Stimulated activated memory B cell treated with anti-CD40 and anti-IgM and Interleukin-4, amounts not matched to agents 10 μg/mL and 1 μg/mL and 100 μg/mL, for 72 hours (primary cell): ENCODE results near the gene CBX6.

Experiments used
- ATAC-seq: fragments of 150-1000 bp; cut with Tn5 transposase; 2 replicates; pipeline ENCODE4 v1.10.0; 2021
- H3K27ac Mint-ChIP-seq: one replicate; pipeline ENCODE4 v1.8.0; 2022; ENCODE audit warnings: mild to moderate bottlenecking, mixed read lengths
- H3K27me3 Mint-ChIP-seq: one replicate; pipeline ENCODE4 v1.8.0; 2022; ENCODE audit warnings: mixed read lengths
- H3K36me3 Mint-ChIP-seq: one replicate; pipeline ENCODE4 v1.8.0; 2022; ENCODE audit warnings: mixed read lengths
- H3K4me1 Mint-ChIP-seq: one replicate; pipeline ENCODE4 v1.8.0; 2022; ENCODE audit warnings: mixed read lengths
- H3K4me3 Mint-ChIP-seq: one replicate; pipeline ENCODE4 v1.8.0; 2022; ENCODE audit warnings: mild to moderate bottlenecking, moderate library complexity, mixed read lengths
- H3K9me3 Mint-ChIP-seq: one replicate; pipeline ENCODE4 v1.8.0; 2022; ENCODE audit warnings: mixed read lengths

CBX6 gene

DNA sequence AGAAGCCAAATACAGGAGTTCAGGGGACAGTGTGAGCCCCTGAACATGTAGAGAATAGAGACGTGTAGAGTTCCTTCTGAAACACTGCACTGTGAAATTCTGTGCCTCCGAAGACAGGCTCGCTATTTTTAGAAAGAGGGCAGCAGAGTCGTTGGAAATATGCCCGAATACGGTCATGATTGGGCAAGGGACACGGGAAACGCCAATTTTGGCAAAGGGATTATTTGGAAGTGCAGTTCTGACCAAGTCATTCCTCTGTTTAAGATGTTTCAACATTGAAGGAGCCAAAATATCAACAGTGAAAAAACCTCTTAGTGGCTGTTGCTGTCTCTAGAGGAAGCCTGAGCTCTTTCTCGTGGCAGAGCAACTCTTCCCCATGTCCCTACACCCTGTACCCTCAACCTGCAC lies 9.5 kb upstream of the CBX6 start:
- H3K9me3 Mint-ChIP-seq = no peaks in the 10 kb centered on the region
- no peak overlapping the region for H3K4me3 Mint-ChIP-seq
- no peak overlapping the region for H3K27ac Mint-ChIP-seq
- H3K27me3 Mint-ChIP-seq = peaks cover 20% of the 10 kb centered on the region
- peaks cover 26% of the 10 kb centered on the region for H3K4me1 Mint-ChIP-seq
- no peak for ATAC-seq
- H3K36me3 Mint-ChIP-seq = no peaks in the 10 kb centered on the region

GRCh38 chr22:38879961-38880360 lies 7.9 kb upstream of the CBX6 start:
- peaks cover 20% of the 10 kb centered on the region for H3K27me3 Mint-ChIP-seq
- H3K4me1 Mint-ChIP-seq = peaks cover 23% of the 10 kb centered on the region
- H3K4me3 Mint-ChIP-seq = no peak overlapping the region
- no peaks in the 10 kb centered on the region for H3K9me3 Mint-ChIP-seq
- no peaks in the 10 kb centered on the region for H3K36me3 Mint-ChIP-seq
- ATAC-seq = no peak
- no peak overlapping the region for H3K27ac Mint-ChIP-seq

GRCh38 chr22:38879108-38879729 lies 7.2 kb upstream of the CBX6 start:
- H3K4me1 Mint-ChIP-seq = peaks cover 30% of the 10 kb centered on the region
- no peaks in the 10 kb centered on the region for H3K9me3 Mint-ChIP-seq
- H3K4me3 Mint-ChIP-seq = no peak overlapping the region
- H3K36me3 Mint-ChIP-seq = no peaks in the 10 kb centered on the region
- H3K27ac Mint-ChIP-seq = no peak overlapping the region
- ATAC-seq = no peak
- peaks cover 20% of the 10 kb centered on the region for H3K27me3 Mint-ChIP-seq

DNA sequence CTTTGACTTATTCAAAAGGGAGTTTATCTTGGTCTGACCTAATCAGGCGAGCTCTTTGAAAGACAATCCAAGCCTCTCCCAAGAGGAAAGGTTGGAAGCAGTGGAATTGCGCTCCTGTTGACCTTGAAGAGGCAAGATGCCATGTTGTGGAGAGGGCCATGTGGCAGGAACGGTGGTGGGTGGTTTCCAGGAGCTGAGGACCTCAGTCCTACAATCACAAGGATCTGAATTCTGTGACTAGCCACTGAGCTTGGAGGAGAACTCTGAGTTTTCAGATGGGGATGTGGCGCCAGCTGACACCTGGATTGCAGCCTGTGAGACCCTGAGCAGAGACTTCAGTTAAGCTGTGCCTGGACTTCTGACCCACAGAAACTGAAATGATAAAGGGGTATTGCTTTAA lies 6.0 kb upstream of the CBX6 start:
- Mint-ChIP-seq H3K27ac (no peak overlapping the region), H3K4me1 (peaks cover 37% of the 10 kb centered on the region), H3K36me3 (no peaks in the 10 kb centered on the region), H3K4me3 (no peak overlapping the region), H3K9me3 (no peaks in the 10 kb centered on the region), H3K27me3 (peaks cover 11% of the 10 kb centered on the region)
- ATAC-seq = no peak

GRCh38 chr22:38874529-38875222 lies 2.7 kb upstream of the CBX6 start:
- Mint-ChIP-seq H3K36me3 (peaks cover 12% of the 10 kb centered on the region), H3K27ac (peak overlapping the region; percentile 93), H3K27me3 (no peaks in the 10 kb centered on the region), H3K4me1 (peaks cover 43% of the 10 kb centered on the region), H3K9me3 (no peaks in the 10 kb centered on the region), H3K4me3 (no peak overlapping the region)
- ATAC-seq = no peak

DNA sequence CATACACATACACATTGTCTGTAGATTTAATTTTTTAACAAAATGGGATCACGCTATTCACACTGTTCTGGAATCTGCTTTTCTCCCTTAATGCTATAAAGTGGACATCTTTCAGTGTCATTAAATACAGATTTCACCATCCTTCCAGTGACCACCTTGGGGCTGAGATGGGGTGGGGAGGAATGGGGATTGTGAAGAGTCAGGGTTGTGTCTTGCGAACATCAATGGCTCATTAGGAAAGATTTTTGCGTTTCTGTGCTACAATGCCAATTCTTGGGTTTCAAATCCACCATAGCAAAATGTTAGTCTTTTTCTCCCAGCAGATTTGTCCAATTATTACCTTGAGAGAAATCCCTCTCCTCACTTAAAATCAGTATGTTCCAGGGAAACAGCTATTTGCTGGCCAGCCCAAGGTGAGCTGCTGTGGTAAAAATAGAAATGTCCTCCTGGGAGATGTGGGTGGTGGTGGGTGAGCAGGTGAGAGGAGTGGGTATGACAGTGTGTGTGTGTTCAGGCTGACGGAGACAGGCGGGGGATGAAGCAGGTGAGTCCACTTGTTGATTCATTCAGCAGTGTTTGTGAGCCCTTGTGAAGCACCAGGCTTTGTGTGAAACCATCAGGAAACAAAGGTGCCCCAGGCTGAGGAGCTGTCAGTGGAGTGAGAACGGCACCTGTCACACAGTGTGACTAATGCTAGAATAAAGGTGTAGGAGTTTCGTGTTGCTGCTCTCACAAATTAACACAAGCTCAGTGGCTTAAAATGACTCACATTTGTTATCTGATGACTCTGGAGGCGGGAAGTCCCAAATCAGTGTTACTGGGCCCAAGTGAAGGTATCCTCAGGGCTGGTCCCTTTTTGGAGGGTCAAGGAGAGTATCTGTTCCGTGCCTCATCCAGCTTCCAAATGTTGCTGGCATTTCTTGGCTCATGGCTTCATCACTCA lies 1.7 kb upstream of the CBX6 start:
- peaks cover 51% of the 10 kb centered on the region for H3K4me1 Mint-ChIP-seq
- peak; percentile 17 for ATAC-seq

DNA sequence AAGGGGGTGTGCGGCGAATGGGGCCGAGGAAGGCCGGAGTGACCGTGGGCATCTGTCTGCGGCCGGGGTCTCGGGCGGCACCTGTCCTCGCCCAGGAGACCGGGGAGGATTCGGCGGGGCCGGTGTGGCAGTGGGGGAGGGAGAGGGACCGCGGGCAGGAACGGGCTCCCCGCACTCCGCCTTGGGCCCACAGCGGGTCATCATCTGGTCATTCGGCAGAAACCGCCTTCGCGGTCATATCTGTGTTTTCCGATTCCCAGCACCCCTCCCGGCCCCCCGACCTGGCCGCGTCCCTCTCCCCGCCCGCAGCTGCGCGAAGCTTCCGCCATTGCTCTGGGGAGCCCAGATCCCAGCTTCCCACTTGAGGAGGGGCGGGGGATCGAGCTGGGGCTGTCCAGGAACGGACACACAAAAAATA lies 824 bp upstream of the CBX6 start:
- Mint-ChIP-seq H3K4me1 (peaks cover 60% of the 10 kb centered on the region), H3K9me3 (no peaks in the 10 kb centered on the region), H3K27me3 (no peaks in the 10 kb centered on the region), H3K27ac (peak overlapping the region; percentile 93), H3K36me3 (peaks cover 23% of the 10 kb centered on the region), H3K4me3 (peak overlapping the region; percentile 98)
- no peak for ATAC-seq

More for the DNA sequence above, 1.7 kb upstream of the CBX6 start:
- Mint-ChIP-seq H3K36me3 (peaks cover 14% of the 10 kb centered on the region), H3K4me3 (peak overlapping the region; percentile 98), H3K27ac (peak overlapping the region; percentile 93), H3K9me3 (no peaks in the 10 kb centered on the region), H3K27me3 (no peaks in the 10 kb centered on the region)

DNA sequence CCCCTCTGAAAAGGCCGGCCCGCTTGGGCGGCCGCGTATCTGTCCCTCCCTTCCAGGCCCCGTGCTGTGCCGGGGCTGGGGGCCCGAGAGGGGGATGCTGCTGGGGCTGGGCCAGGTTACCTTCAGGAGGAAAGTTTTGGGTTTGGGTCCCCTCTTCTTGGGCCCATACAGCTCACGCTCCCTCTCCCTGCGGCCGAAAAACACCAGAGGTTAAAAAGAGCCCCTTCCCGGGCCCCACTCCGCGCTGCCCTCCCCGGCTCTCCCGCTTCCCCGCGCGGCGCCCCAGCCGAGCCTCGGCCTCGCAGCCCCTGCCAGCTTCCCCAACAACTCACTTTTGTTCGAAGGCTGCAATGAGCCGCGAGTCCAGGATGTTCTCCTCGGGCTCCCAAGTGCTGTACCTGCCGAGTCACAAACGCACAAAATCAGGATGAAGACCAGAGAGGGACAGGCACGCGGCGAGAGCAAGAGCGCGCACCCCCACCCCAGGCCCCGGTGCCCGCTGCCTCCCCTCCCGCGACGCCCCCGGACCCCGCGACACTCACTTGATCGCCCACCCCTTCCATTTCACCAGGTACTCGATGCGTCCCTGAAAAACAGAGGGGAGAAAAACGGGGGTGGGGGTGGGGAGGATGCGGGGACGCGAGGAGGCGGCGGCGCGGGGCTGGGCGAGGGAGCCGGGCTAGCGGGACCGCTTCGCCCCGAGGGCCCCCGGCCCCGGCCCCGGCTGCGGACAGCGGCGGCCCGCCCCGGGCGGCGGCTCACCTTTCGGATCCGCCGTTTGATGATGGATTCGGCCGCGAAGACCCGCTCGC lies 450 bp downstream of the CBX6 start:
- H3K36me3 Mint-ChIP-seq = peaks cover 27% of the 10 kb centered on the region
- peak; percentile 40 for ATAC-seq
- peaks cover 62% of the 10 kb centered on the region for H3K4me1 Mint-ChIP-seq
- no peaks in the 10 kb centered on the region for H3K27me3 Mint-ChIP-seq
- H3K9me3 Mint-ChIP-seq = no peaks in the 10 kb centered on the region
- H3K27ac Mint-ChIP-seq = peak overlapping the region; percentile 88
- peak overlapping the region; percentile 98 for H3K4me3 Mint-ChIP-seq

- H3K9me3 Mint-ChIP-seq = no peaks in the 10 kb centered on the region
- H3K4me1 Mint-ChIP-seq = peaks cover 62% of the 10 kb centered on the region
- ATAC-seq = no peak
- H3K4me3 Mint-ChIP-seq = peak overlapping the region; percentile 91
- H3K36me3 Mint-ChIP-seq = peaks cover 28% of the 10 kb centered on the region
- H3K27ac Mint-ChIP-seq = peak overlapping the region; percentile 88
- H3K27me3 Mint-ChIP-seq = no peaks in the 10 kb centered on the region
These were observed 1.1 kb downstream of the CBX6 start for GRCh38 chr22:38870791-38871359.

DNA sequence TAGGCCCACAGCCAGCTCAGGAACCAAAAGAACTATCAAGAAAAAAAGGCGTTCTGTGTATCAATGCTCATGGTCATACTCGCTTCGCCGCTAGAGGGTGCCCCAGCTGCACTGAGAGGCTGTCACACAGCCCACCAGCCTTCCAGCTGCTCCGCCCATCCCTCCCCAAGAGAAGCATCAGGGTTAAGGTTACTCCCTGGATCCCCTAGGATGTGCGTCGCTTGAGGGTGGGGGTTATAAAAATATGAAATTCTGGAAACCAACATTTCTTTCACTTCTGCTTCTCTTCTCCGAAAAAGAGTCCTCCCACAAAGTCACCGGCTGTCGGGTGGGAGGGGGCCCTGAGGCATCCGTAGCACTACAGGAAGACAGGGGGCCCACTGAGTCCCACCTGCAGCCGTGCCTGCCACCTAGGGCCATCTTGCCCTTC lies 1.7 kb downstream of the CBX6 start:
- Mint-ChIP-seq H3K9me3 (no peaks in the 10 kb centered on the region), H3K27me3 (no peaks in the 10 kb centered on the region), H3K4me1 (peaks cover 62% of the 10 kb centered on the region), H3K4me3 (peak overlapping the region; percentile 91), H3K36me3 (peaks cover 34% of the 10 kb centered on the region), H3K27ac (peak overlapping the region; percentile 88)
- ATAC-seq = peak; percentile 68

GRCh38 chr22:38869663-38870062 lies 2.4 kb downstream of the CBX6 start:
- Mint-ChIP-seq H3K36me3 (peaks cover 36% of the 10 kb centered on the region), H3K27me3 (no peaks in the 10 kb centered on the region), H3K27ac (peak overlapping the region; percentile 88), H3K4me3 (peak overlapping the region; percentile 91), H3K9me3 (no peaks in the 10 kb centered on the region), H3K4me1 (peaks cover 60% of the 10 kb centered on the region)
- no peak for ATAC-seq

DNA sequence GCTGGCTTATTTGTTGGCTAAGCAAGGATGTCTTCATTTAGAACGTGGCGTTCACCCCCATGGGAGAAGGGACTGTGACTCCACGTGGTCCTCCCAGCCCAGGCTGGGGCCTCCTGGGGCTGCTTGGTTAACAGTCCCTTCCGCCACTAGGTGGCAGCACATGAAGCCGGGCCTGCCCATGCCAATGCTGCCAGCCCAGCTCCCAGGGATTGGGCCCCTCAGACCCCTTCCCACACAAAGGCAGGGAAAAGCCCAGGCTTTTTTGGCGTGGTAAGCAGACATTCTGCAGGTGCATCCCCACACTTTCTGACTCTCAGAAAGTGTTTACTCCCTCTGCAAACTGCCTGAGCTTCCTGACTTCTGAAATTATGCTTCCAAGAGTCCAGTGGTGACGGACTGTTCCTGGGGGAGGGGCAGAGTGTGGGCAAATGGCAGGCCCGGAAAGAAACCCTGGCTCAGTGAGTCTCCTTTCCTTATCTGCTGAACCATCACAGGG lies 3.1 kb downstream of the CBX6 start:
- peaks cover 58% of the 10 kb centered on the region for H3K4me1 Mint-ChIP-seq
- no peaks in the 10 kb centered on the region for H3K9me3 Mint-ChIP-seq
- H3K27me3 Mint-ChIP-seq = no peaks in the 10 kb centered on the region
- H3K27ac Mint-ChIP-seq = no peak overlapping the region
- peak; percentile 29 for ATAC-seq
- H3K36me3 Mint-ChIP-seq = peaks cover 41% of the 10 kb centered on the region
- no peak overlapping the region for H3K4me3 Mint-ChIP-seq

DNA sequence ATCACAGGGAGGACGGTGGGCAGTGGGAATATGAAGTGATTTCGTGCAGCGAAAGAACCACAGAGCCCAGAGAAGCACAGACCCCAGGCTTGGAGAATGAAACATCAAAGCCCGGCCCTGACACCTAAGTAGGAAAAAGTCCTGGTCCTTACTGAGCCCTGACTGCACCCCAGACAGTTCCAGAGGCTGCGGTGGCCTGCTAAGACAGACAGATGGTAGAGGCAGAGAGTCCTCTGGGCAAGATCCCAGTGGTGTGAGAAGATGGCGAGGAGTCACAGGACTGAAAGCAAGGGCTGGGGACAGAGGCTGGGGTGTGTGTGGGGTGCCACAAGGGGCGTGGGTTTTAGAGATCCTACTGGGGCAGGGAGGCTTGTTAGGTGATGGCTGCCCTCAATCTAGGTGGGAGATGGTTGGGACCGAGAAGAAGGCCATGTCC lies 3.7 kb downstream of the CBX6 start:
- H3K36me3 Mint-ChIP-seq = peaks cover 42% of the 10 kb centered on the region
- H3K4me3 Mint-ChIP-seq = no peak overlapping the region
- H3K4me1 Mint-ChIP-seq = peaks cover 58% of the 10 kb centered on the region
- H3K9me3 Mint-ChIP-seq = no peaks in the 10 kb centered on the region
- H3K27ac Mint-ChIP-seq = no peak overlapping the region
- H3K27me3 Mint-ChIP-seq = no peaks in the 10 kb centered on the region
- no peak for ATAC-seq
